OCI-LY7 (cell line): Measurements from ENCODE around the gene SFT2D3.

ENCODE experiments used
- EZH2phosphoT487 ChIP-seq: fragments of 200-600 bp; sonication (generic); IDR thresholded peaks from 2 replicates; pipeline ENCODE4 v1.6.1; 2018; ENCODE audit warnings: low read depth, borderline replicate concordance, mild to moderate bottlenecking, mixed run types, antibody characterized with exemption, low read length, moderate library complexity, mixed read lengths
- TF ChIP-seq, protein P1 (sequence below): fragments of 200-600 bp; sonication (generic); conservative IDR thresholded peaks from 2 replicates; pipeline ENCODE4 v1.5.1; 2014; ENCODE audit warnings: mild to moderate bottlenecking, antibody characterized with exemption, low read length, moderate library complexity, mixed read lengths

DNA sequence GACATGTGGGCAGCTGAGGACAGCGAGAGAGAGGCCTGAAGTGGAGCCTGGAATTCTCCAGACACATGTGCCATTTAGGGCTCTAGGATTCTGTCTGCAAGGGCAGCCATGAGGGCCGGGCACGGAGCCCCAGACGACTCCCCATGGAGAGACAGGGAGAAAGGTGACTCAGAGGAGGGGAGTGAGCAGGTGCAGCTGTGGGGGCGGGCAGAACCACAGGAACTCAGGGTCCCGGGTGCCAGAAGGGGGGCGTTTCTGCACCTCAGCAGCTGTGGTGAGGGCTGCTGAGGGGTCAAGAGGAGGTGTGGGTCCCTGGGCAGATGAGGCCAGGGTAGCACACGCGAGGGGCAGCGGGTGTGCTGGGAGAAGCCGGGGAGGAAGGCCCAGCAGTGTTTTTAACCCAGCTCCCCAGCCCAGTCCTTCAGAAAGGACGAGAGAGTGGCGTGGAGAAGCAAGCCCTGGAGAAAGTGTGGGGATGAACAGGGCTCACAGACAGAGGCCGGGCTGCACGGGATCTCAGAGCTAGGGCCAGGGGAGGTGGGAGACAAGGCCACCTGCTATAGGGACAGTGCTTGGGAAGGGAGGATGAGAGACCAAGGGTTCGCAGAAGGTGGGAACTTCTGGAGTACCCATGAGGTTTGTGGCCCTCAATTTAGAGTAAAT is 47.7 kb upstream of the SFT2D3 start:
- TF ChIP-seq, protein P1, sequence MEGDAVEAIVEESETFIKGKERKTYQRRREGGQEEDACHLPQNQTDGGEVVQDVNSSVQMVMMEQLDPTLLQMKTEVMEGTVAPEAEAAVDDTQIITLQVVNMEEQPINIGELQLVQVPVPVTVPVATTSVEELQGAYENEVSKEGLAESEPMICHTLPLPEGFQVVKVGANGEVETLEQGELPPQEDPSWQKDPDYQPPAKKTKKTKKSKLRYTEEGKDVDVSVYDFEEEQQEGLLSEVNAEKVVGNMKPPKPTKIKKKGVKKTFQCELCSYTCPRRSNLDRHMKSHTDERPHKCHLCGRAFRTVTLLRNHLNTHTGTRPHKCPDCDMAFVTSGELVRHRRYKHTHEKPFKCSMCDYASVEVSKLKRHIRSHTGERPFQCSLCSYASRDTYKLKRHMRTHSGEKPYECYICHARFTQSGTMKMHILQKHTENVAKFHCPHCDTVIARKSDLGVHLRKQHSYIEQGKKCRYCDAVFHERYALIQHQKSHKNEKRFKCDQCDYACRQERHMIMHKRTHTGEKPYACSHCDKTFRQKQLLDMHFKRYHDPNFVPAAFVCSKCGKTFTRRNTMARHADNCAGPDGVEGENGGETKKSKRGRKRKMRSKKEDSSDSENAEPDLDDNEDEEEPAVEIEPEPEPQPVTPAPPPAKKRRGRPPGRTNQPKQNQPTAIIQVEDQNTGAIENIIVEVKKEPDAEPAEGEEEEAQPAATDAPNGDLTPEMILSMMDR, result no peak
- no peak for TF ChIP-seq EZH2phosphoT487
